Endodermal cell (in vitro differentiated cells): ENCODE measurements around the gene EMILIN3. TPM values are rescaled to one million over a fixed set of nuclear protein-coding genes. Genes with fewer than 3 reads are reported as not detected.
A peak's percentile ranks its signal among the peaks of the same experiment; 100 is the strongest.

Experiments
- DNase-seq: peaks from one replicate; pipeline ENCODE4 v3.0.0-alpha.2; 2017
- H3K27ac ChIP-seq: 2 replicates; pipeline ENCODE4 v1.5.1; 2013; ENCODE audit warnings: mild to moderate bottlenecking, low read depth, low read length, moderate library complexity
- H3K27me3 ChIP-seq: 2 replicates; pipeline ENCODE4 v1.6.1; 2013; ENCODE audit warnings: mild to moderate bottlenecking, low read length, moderate library complexity; ENCODE audit not compliant: insufficient read depth, control insufficient read depth, poor library complexity, severe bottlenecking
- H3K36me3 ChIP-seq: 2 replicates; pipeline ENCODE4 v1.7.0; 2013; ENCODE audit warnings: mild to moderate bottlenecking, low read length, moderate library complexity; ENCODE audit not compliant: control insufficient read depth, insufficient read depth
- H3K4me1 ChIP-seq: one replicate; pipeline ENCODE4 v1.7.0; 2013; ENCODE audit warnings: low read length; ENCODE audit not compliant: control insufficient read depth, insufficient read depth
- H3K4me3 ChIP-seq: 2 replicates; pipeline ENCODE4 v1.5.1; 2013; ENCODE audit warnings: mild to moderate bottlenecking, low read length, moderate library complexity
- H3K9ac ChIP-seq: 2 replicates; pipeline ENCODE4 v1.6.1; 2013; ENCODE audit warnings: mild to moderate bottlenecking, low read length, moderate library complexity; ENCODE audit not compliant: poor library complexity, severe bottlenecking; ENCODE audit errors: extremely low read depth
- H3K9me3 ChIP-seq: 2 replicates; pipeline ENCODE4 v1.6.1; 2013; ENCODE audit warnings: mild to moderate bottlenecking, low read length, moderate library complexity; ENCODE audit not compliant: control insufficient read depth
- H3K27ac Mint-ChIP-seq: 2 replicates; pipeline ENCODE4 v1.8.0; 2020; ENCODE audit warnings: mixed read lengths
- H3K27me3 Mint-ChIP-seq: 2 replicates; pipeline ENCODE4 v1.8.0; 2021; ENCODE audit warnings: mild to moderate bottlenecking, mixed read lengths; ENCODE audit not compliant: insufficient read depth
- H3K36me3 Mint-ChIP-seq: 2 replicates; pipeline ENCODE4 v1.8.0; 2020; ENCODE audit warnings: low read depth, mixed read lengths
- H3K4me1 Mint-ChIP-seq: 2 replicates; pipeline ENCODE4 v1.8.0; 2020; ENCODE audit warnings: mixed read lengths
- H3K4me3 Mint-ChIP-seq: 2 replicates; pipeline ENCODE4 v1.8.0; 2020; ENCODE audit warnings: mild to moderate bottlenecking, moderate library complexity, mixed read lengths
- H3K9me3 Mint-ChIP-seq: 2 replicates; pipeline ENCODE4 v1.8.0; 2020; ENCODE audit warnings: mild to moderate bottlenecking, mixed read lengths
- WGBS, 2 experiments: methylation state at CpG; one replicate each; pipeline versions ENCODE4 v1.1.5 to v1.1.7; 2013; ENCODE audit warnings: missing lambda C conversion rate in 2 of 2, mixed read lengths in 1 of 2; ENCODE audit not compliant: insufficient coverage in 1 of 2, insufficient read length in 1 of 2; 5-methylcytosine and 5-hydroxymethylcytosine counted together
- total RNA-seq, 2 donors: library from RNA; stranded (reverse); fragmentation: NEBNext Ultra II Directional in 1 of 2; extraction: Animal tissue kit (Norgen Biotek cat#: 25700) in 1 of 2; gene quantifications; 2 replicates in 1 of 2; 3 replicates in 1 of 2; pipeline ENCODE4 v1.2.1, GENCODE V29; 2021
- TF ChIP-seq, protein P1 (sequence below): fragments of 200-600 bp; sonication (generic); conservative IDR thresholded peaks from 2 replicates; pipeline ENCODE4 v1.5.0; 2021; ENCODE audit warnings: antibody characterized with exemption, mild to moderate bottlenecking

EMILIN3 gene
- total RNA-seq, 2 donors from 2014 or later: 5.3 to 9.6 TPM

DNA sequence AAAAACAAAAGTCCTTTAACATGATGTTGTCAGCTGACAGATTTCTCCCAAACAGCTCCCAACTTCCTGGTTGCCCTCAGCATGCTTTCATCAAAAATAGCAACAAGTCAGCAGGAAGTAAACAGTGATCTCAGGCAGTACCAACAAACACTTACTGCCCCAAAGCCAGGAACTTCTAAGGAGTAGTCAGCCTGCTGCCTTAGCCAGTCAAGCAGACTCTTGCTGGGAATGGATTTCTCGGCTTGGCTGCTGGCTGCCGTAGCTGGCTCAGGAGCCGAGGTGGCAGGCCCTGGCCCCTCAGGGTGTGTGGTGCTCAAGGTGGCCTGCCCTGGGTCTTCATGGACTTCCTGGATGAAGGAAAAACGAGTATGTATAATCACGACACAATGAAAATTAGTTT lies 46.6 kb upstream of the EMILIN3 start:
- H3K36me3 Mint-ChIP-seq: peaks cover 85% of the 10 kb centered on the region

DNA sequence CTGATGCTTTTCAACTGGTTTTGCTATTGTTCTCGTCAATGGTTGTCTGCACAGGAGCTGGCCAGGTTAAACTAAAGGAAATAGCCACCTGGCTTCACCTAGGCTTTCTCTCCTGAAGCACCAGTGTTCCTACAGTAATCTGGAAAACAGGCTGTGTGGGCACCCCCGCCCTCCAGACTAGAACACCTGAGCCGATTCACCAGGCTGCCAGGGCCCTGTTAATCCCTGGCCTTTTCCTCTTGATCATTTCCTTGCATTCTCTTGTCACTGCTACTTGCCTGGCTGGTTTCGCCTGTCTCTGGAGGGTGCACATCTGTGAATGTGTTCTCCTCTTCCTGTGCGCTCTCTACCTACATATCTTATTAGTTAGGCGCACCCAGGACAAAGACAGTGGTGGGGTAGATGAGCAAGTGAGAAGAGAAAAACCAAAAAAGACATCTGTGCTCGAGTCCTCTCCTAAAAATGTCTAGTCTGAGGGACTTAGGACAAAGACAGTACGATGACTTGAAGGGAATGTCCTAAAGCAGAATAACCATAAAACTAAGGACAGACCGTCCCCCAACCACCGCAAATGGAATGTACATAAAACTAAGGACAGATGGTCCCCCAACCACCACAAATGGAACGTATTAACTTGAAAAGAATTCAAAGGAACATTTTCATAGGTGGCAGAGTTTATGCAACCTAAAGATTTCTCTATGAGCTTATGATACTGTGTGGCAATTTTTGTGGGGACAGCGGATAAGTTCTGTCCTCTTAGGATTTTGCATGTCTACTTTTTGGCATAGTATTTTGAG lies 45.9 kb upstream of the EMILIN3 start:
- Histone ChIP-seq H3K4me1 (no peaks in the 10 kb centered on the region), H3K36me3 (peaks cover 94% of the 10 kb centered on the region), H3K27me3 (no peaks in the 10 kb centered on the region), H3K27ac (no peak overlapping the region), H3K4me3 (no peak overlapping the region), H3K9ac (no peak overlapping the region), H3K9me3 (no peaks in the 10 kb centered on the region)
- Mint-ChIP-seq H3K4me3 (no peak overlapping the region), H3K27ac (no peak overlapping the region), H3K36me3 (peaks cover 80% of the 10 kb centered on the region), H3K9me3 (no peaks in the 10 kb centered on the region), H3K27me3 (no peaks in the 10 kb centered on the region), H3K4me1 (no peaks in the 10 kb centered on the region)
- WGBS, 2 experiments: 92 to 96% methylated on average over 5 to 11 of the region's 12 CpGs
- TF ChIP-seq, protein P1, sequence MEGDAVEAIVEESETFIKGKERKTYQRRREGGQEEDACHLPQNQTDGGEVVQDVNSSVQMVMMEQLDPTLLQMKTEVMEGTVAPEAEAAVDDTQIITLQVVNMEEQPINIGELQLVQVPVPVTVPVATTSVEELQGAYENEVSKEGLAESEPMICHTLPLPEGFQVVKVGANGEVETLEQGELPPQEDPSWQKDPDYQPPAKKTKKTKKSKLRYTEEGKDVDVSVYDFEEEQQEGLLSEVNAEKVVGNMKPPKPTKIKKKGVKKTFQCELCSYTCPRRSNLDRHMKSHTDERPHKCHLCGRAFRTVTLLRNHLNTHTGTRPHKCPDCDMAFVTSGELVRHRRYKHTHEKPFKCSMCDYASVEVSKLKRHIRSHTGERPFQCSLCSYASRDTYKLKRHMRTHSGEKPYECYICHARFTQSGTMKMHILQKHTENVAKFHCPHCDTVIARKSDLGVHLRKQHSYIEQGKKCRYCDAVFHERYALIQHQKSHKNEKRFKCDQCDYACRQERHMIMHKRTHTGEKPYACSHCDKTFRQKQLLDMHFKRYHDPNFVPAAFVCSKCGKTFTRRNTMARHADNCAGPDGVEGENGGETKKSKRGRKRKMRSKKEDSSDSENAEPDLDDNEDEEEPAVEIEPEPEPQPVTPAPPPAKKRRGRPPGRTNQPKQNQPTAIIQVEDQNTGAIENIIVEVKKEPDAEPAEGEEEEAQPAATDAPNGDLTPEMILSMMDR: no peak
- DNase-seq: no peak

More for the DNA sequence above, 46.6 kb upstream of the EMILIN3 start:
- TF ChIP-seq, protein P1: no peak
- Mint-ChIP-seq H3K9me3 (no peaks in the 10 kb centered on the region), H3K27ac (peak overlapping the region; percentile 5), H3K4me3 (no peak overlapping the region), H3K27me3 (no peaks in the 10 kb centered on the region), H3K4me1 (peaks cover 3% of the 10 kb centered on the region)
- 97% methylated on average over 3 of the region's 5 CpGs; no CpG with 5 or more reads in 1 of the 2 experiments for WGBS, 2 experiments
- Histone ChIP-seq H3K9me3 (no peaks in the 10 kb centered on the region), H3K4me1 (no peaks in the 10 kb centered on the region), H3K4me3 (no peak overlapping the region), H3K27me3 (no peaks in the 10 kb centered on the region), H3K27ac (no peak overlapping the region), H3K9ac (no peak overlapping the region), H3K36me3 (peaks cover 94% of the 10 kb centered on the region)
- no peak for DNase-seq

DNA sequence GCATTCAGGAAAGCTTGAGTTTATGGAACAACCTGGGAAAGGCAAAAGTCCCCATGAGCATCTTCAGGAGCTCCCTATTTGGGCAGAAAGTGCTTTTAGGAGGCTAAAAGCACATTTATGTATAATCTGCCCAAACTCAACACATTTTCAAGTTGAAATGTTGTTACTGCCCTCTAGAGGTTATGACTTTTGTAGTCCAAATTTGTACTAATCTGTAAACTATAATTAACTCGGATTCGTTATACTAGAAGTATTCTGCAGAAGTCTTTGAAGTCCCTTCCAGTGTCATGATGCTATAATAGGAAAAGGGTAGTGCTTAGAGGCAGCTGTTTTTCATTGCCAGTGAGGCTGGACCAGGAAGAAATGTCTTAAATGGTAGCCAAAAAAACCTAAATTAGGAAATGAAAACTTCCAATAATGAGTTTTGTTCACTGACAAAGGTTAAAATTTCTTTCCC lies 44.8 kb upstream of the EMILIN3 start:
- Mint-ChIP-seq H3K4me3 (no peak overlapping the region), H3K4me1 (no peaks in the 10 kb centered on the region), H3K9me3 (no peaks in the 10 kb centered on the region), H3K27me3 (no peaks in the 10 kb centered on the region), H3K27ac (no peak overlapping the region), H3K36me3 (peaks cover 79% of the 10 kb centered on the region)
- Histone ChIP-seq H3K9me3 (no peaks in the 10 kb centered on the region), H3K4me3 (no peak overlapping the region), H3K4me1 (no peaks in the 10 kb centered on the region), H3K27me3 (no peaks in the 10 kb centered on the region), H3K36me3 (peaks cover 94% of the 10 kb centered on the region), H3K27ac (no peak overlapping the region), H3K9ac (no peak overlapping the region)
- TF ChIP-seq, protein P1: peak; percentile 61
- no peak for DNase-seq
- 94 to 100% methylated on average over 2 of the region's 2 CpGs for WGBS, 2 experiments
